ENCODE data around the gene SLA2. TPM values are rescaled to one million over a fixed set of nuclear protein-coding genes. Genes with fewer than 3 reads are reported as not detected.

SLA2 gene
- polyA plus RNA-seq, 2 of the 4 experiments (the other 2 are of a cell fraction), result 0.06 TPM; not detected in 1

DNA sequence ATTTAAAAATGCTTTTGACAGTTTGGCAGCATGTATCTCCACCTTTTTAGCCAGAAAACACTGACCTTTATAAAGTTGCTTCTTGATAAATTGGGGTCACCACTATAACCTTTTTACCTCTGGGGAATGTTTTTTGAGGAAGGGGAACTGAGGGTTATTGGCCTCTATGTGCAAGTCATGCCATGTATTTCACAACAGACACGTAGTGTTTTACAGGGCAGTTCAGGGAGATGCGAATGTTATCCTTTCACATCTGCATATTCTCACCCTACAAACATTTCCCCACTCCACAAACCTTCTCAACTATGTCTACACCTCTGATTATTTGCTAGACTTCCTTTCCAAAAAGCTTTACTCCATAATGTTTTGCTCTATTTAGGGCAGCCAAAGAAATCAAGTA is 17.0 kb upstream of the SLA2 start:
- TF ChIP-seq HDAC2 (IDR thresholded peaks at IDR 0.05) (no peak), EP300 (IDR thresholded peaks at IDR 0.05) (no peak), CHD4 (IDR thresholded peaks at IDR 0.05; ENCODE audit: borderline replicate concordance) (no peak), POLR2AphosphoS2 (conservative IDR thresholded peaks at IDR 0.05; ENCODE audit: low read length) (no peak), NFE2L2 (conservative IDR thresholded peaks at IDR 0.05; ENCODE audit: low read length) (no peak), HES2 (IDR thresholded peaks at IDR 0.05) (no peak), RCOR1 (IDR thresholded peaks at IDR 0.05; ENCODE audit: low read depth, low read length) (no peak), ZFP36 (IDR thresholded peaks at IDR 0.05; ENCODE audit: borderline replicate concordance, partially characterized antibody) (no peak), FOSL2 (IDR thresholded peaks at IDR 0.05) (no peak), FOSL2 (CRISPR knock-in tag; IDR thresholded peaks at IDR 0.05) (no peak), ZC3H11A (IDR thresholded peaks at IDR 0.05) (no peak), ELK1 (IDR thresholded peaks at IDR 0.05; ENCODE audit: low read depth, low read length) (no peak), HMGXB4 (CRISPR knock-in tag; IDR thresholded peaks at IDR 0.05; ENCODE audit: borderline replicate concordance) (no peak), JUN (IDR thresholded peaks at IDR 0.05) (no peak), NR3C1 (IDR thresholded peaks at IDR 0.05) (no peak), SREBF2 (IDR thresholded peaks at IDR 0.05) (no peak), CEBPB (IDR thresholded peaks at IDR 0.05) (no peak), NPAS2 (CRISPR knock-in tag; IDR thresholded peaks at IDR 0.05; ENCODE audit: borderline replicate concordance) (no peak), RARB (CRISPR knock-in tag; IDR thresholded peaks at IDR 0.05) (no peak)
- TF ChIP-seq, protein P1, sequence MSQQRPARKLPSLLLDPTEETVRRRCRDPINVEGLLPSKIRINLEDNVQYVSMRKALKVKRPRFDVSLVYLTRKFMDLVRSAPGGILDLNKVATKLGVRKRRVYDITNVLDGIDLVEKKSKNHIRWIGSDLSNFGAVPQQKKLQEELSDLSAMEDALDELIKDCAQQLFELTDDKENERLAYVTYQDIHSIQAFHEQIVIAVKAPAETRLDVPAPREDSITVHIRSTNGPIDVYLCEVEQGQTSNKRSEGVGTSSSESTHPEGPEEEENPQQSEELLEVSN (IDR thresholded peaks at IDR 0.05; ENCODE audit: borderline replicate concordance, low read depth), result no peak
- ATAC-seq (no peak), DNase-seq (ENCODE audit: low read depth in 1 of 2, low spot score in 1 of 2) (no peak), FAIRE-seq (no peak)
- Histone ChIP-seq H3K27ac (no peak overlapping the region), H3K9me3 (no peaks in the 10 kb centered on the region), H3K4me1 (no peaks in the 10 kb centered on the region), H3K4me2 (no peak overlapping the region), H3K4me3 (no peak overlapping the region)
- ChIA-PET POLR2A (no interaction called here), CTCF (no interaction called here)
- 85% methylated on average over 2 of the region's 2 CpGs for WGBS (ENCODE audit: missing lambda C conversion rate)

GRCh38 chr20:36658300-36658699 is 12.3 kb upstream of the SLA2 start:
- CTCF ChIA-PET, result interaction anchor here (0.5 to 1.8 kb wide), 4 partner anchors 8 to 524 kb away, joined by 3 to 6 read pairs (median 4); no protein-coding TSS in a partner anchor
- no peaks in the 10 kb centered on the region for H3K4me1 ChIP-seq
- POLR2A ChIA-PET, result no interaction called here
- H3K9me3 ChIP-seq, result no peaks in the 10 kb centered on the region
- no peak overlapping the region for H3K27ac ChIP-seq
- ATAC-seq, result no peak
- H3K4me2 ChIP-seq, result no peak overlapping the region
- WGBS (ENCODE audit: missing lambda C conversion rate), result 92% methylated on average over 3 of the region's 3 CpGs
- FAIRE-seq, result no peak
- H3K4me3 ChIP-seq, result no peak overlapping the region
- no peak for DNase-seq (ENCODE audit: low read depth in 1 of 2, low spot score in 1 of 2)
- no peak for TF ChIP-seq POLR2AphosphoS2 (conservative IDR thresholded peaks at IDR 0.05; ENCODE audit: low read length)
- TF ChIP-seq RARB (CRISPR knock-in tag; IDR thresholded peaks at IDR 0.05), result no peak
- no peak for TF ChIP-seq HOXB5 (CRISPR knock-in tag; IDR thresholded peaks at IDR 0.05)
- no peak for TF ChIP-seq SMC3 (IDR thresholded peaks at IDR 0.05)
- TF ChIP-seq CHD2 (IDR thresholded peaks at IDR 0.05; ENCODE audit: low read length, partially characterized antibody), result no peak
- no peak for TF ChIP-seq ATOH8 (CRISPR knock-in tag; IDR thresholded peaks at IDR 0.05; ENCODE audit: low read depth)
- TF ChIP-seq NR3C1 (IDR thresholded peaks at IDR 0.05), result no peak
- TF ChIP-seq KDM1A (IDR thresholded peaks at IDR 0.05; ENCODE audit: low read depth), result no peak
- TF ChIP-seq EP300 (IDR thresholded peaks at IDR 0.05), result no peak
- TF ChIP-seq HMGXB4 (CRISPR knock-in tag; IDR thresholded peaks at IDR 0.05; ENCODE audit: borderline replicate concordance), result no peak
- TF ChIP-seq JUNB (IDR thresholded peaks at IDR 0.05), result no peak
- TF ChIP-seq EHMT2 (IDR thresholded peaks at IDR 0.05; ENCODE audit: low read depth), result no peak
- no peak for TF ChIP-seq JUN (IDR thresholded peaks at IDR 0.05)
- TF ChIP-seq, protein P2, sequence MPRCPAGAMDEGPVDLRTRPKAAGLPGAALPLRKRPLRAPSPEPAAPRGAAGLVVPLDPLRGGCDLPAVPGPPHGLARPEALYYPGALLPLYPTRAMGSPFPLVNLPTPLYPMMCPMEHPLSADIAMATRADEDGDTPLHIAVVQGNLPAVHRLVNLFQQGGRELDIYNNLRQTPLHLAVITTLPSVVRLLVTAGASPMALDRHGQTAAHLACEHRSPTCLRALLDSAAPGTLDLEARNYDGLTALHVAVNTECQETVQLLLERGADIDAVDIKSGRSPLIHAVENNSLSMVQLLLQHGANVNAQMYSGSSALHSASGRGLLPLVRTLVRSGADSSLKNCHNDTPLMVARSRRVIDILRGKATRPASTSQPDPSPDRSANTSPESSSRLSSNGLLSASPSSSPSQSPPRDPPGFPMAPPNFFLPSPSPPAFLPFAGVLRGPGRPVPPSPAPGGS (IDR thresholded peaks at IDR 0.05), result no peak
- TF ChIP-seq PBX3 (IDR thresholded peaks at IDR 0.05), result no peak
- TF ChIP-seq ZNF302 (CRISPR knock-in tag; IDR thresholded peaks at IDR 0.05), result no peak
